HUDEP-2 (cell line): ENCODE measurements around the gene FNIP1.
"Not testable (repeated sequence)": the region's sequence is repeated elsewhere in the genome, so short reads cannot be mapped to it uniquely, and the experiment has no call there.

Source experiments
- DNase-seq, 76 experiments: peaks; one replicate each; lab custom pipeline; 2025; ENCODE audit not compliant: unreplicated experiment in 76 of 76; lab: John Stamatoyannopoulos, UW

FNIP1 gene

GRCh38 chr5:131644370-131644769 lies 152.4 kb downstream of the FNIP1 start:
- no peak for DNase-seq

GRCh38 chr5:131641494-131641893 lies 155.3 kb downstream of the FNIP1 start:
- no peak for DNase-seq

GRCh38 chr5:131640043-131640856 lies 156.6 kb downstream of the FNIP1 start:
- peak in 31 of 76 experiments; percentile 2 to 58 (median 18) for DNase-seq

GRCh38 chr5:131639148-131639547 lies 157.7 kb downstream of the FNIP1 start:
- no peak for DNase-seq

GRCh38 chr5:131637694-131638093 lies 159.1 kb downstream of the FNIP1 start:
- DNase-seq: peak in 30 of 76 experiments; percentile 3 to 52 (median 18)

- DNase-seq: peak in 8 of 76 experiments; percentile 5 to 68 (median 36)
Measured at GRCh38 chr5:131635684-131636572, 160.9 kb downstream of the FNIP1 start.

GRCh38 chr5:131634996-131635683 lies 161.7 kb downstream of the FNIP1 start, which contains the start of gene RAPGEF6:
RAPGEF6 (minus strand) TSS chr5:131635229; CDS start chr5:131635030, 199 bp downstream.
- DNase-seq: peak; percentile 20 to 99 (median 96)

GRCh38 chr5:131634666-131634995 lies 162.2 kb downstream of the FNIP1 start:
- peak in 57 of 76 experiments; percentile 4 to 75 (median 46) for DNase-seq

GRCh38 chr5:131634238-131634637 lies 162.6 kb downstream of the FNIP1 start:
- no peak for DNase-seq

GRCh38 chr5:131633830-131634229 lies 163.0 kb downstream of the FNIP1 start:
- DNase-seq: peak in 3 of 76 experiments; percentile 9 to 13 (median 11)

GRCh38 chr5:131630963-131631350 lies 165.9 kb downstream of the FNIP1 start:
- DNase-seq: no peak

- peak in 13 of 76 experiments; percentile 4 to 47 (median 21) for DNase-seq
Measured at GRCh38 chr5:131630208-131630962, 166.4 kb downstream of the FNIP1 start.

- no peak for DNase-seq
Measured at GRCh38 chr5:131628990-131629389, 167.8 kb downstream of the FNIP1 start.

- DNase-seq: no peak
Measured at GRCh38 chr5:131627207-131627865, 169.5 kb downstream of the FNIP1 start.

- no peak for DNase-seq
Measured at GRCh38 chr5:131622633-131623032, 174.2 kb downstream of the FNIP1 start.

- not testable (repeated sequence) for DNase-seq
Measured at GRCh38 chr5:131621164-131621563, 175.7 kb downstream of the FNIP1 start.

GRCh38 chr5:131619102-131619501 lies 177.7 kb downstream of the FNIP1 start:
- no peak for DNase-seq

GRCh38 chr5:131617140-131617822 lies 179.5 kb downstream of the FNIP1 start:
- no peak for DNase-seq

GRCh38 chr5:131615957-131616356 lies 180.9 kb downstream of the FNIP1 start:
- DNase-seq: no peak
